Hepatocyte (in vitro differentiated cells): ENCODE data around the gene NTRK3.

ENCODE experiments used
- EZH2 ChIP-seq: fragments of 200-600 bp; sonication (generic); IDR thresholded peaks from 2 replicates; pipeline ENCODE4 v1.6.1; 2016; ENCODE audit warnings: antibody characterized with exemption, mild to moderate bottlenecking, borderline replicate concordance
- EZH2phosphoT487 ChIP-seq: fragments of 200-600 bp; sonication (generic); IDR thresholded peaks from one replicate; pipeline ENCODE4 v1.6.1; 2018; ENCODE audit warnings: antibody characterized with exemption, mild to moderate bottlenecking, low read depth, moderate library complexity; ENCODE audit not compliant: unreplicated experiment, severe bottlenecking
- TF ChIP-seq, protein P1 (sequence below): fragments of 200-600 bp; sonication (generic); IDR thresholded peaks from 2 replicates; pipeline ENCODE4 v1.5.1; 2016; ENCODE audit warnings: antibody characterized with exemption, mild to moderate bottlenecking; ENCODE audit not compliant: poor library complexity

DNA sequence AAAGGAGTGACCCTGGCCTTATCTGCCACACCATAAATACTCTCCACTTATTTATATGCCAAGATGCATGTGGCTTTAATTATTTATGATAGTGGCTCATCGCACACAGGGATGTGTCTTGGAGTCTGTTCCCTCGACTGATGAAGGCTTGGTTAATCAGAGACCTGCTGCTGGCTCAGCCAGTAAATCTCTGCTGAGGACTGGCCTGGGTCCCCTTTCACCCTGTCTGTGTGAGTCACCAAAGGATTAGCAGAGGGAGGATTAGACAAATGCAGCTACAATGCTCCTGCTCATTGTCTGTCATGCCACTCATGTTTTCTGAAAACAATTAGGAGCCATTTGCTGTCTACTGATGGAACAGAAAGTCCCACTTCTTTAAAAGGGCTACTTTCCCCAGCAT, 226.8 kb downstream of the NTRK3 start:
- TF ChIP-seq, protein P1, sequence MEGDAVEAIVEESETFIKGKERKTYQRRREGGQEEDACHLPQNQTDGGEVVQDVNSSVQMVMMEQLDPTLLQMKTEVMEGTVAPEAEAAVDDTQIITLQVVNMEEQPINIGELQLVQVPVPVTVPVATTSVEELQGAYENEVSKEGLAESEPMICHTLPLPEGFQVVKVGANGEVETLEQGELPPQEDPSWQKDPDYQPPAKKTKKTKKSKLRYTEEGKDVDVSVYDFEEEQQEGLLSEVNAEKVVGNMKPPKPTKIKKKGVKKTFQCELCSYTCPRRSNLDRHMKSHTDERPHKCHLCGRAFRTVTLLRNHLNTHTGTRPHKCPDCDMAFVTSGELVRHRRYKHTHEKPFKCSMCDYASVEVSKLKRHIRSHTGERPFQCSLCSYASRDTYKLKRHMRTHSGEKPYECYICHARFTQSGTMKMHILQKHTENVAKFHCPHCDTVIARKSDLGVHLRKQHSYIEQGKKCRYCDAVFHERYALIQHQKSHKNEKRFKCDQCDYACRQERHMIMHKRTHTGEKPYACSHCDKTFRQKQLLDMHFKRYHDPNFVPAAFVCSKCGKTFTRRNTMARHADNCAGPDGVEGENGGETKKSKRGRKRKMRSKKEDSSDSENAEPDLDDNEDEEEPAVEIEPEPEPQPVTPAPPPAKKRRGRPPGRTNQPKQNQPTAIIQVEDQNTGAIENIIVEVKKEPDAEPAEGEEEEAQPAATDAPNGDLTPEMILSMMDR: no peak
- TF ChIP-seq EZH2: no peak
- TF ChIP-seq EZH2phosphoT487: no peak
